A549 (cell line): ENCODE measurements around the gene ECE1. TPM values are rescaled to one million over a fixed set of nuclear protein-coding genes. Genes with fewer than 3 reads are reported as not detected.

ENCODE experiments used
- ATAC-seq, 2 experiments: fragments of 200-7000 bp in 1 of 2; fragments of >200 bp in 1 of 2; cut with Nextera tagmentation in 1 of 2; cut with Tn5 transposase in 1 of 2; 3 replicates each; pipeline versions ENCODE4 v1.8.0 to v1.9.1; 2018 to 2020; ENCODE audit warnings: mild to moderate bottlenecking in 1 of 2, moderate library complexity in 1 of 2
- CTCF ChIA-PET: fragments of 300-600 bp; sonication (Branson Sonifier 250); formaldehyde crosslinking; extraction: SDS; loops from one replicate; lab custom pipeline; 2021; ENCODE audit warnings: antibody characterized with exemption, inconsistent platforms; lab: Yijun Ruan, JAX
- POLR2A ChIA-PET: fragments of 350-600 bp; formaldehyde crosslinking; extraction: SDS; loops from one replicate; lab custom pipeline; 2021; ENCODE audit warnings: antibody characterized with exemption, inconsistent platforms; lab: Yijun Ruan, JAX
- DNase-seq, 2 experiments: peaks; one replicate each; pipeline versions ENCODE4 v3.0.0 to v3.0.0-alpha.2; 2011 to 2016; ENCODE audit warnings: low read depth in 1 of 2, low spot score in 1 of 2
- FAIRE-seq: peaks from 2 replicates; lab custom pipeline; 2011; peaks lifted over from hg19 to GRCh38; lab: Jason Lieb, UNC
- H3K27ac ChIP-seq, 2 experiments: fragments of >200 bp; sonication (Bioruptor Twin); formaldehyde crosslinking; 3 replicates each; pipeline ENCODE4 v1.5.1; 2016 to 2017
- H3K4me1 ChIP-seq: fragments of >200 bp; sonication (Bioruptor Twin); formaldehyde crosslinking; 3 replicates; pipeline ENCODE4 v1.6.1; 2016
- H3K4me2 ChIP-seq: fragments of >200 bp; sonication (Bioruptor Twin); formaldehyde crosslinking; 3 replicates; pipeline ENCODE4 v1.6.1; 2016
- H3K4me3 ChIP-seq: fragments of >200 bp; sonication (Bioruptor Twin); formaldehyde crosslinking; 3 replicates; pipeline ENCODE4 v1.5.1; 2016
- H3K9me3 ChIP-seq: fragments of >200 bp; sonication (Bioruptor Twin); formaldehyde crosslinking; 3 replicates; pipeline ENCODE4 v1.6.1; 2016
- BCL3 ChIP-seq: fragments of >200 bp; sonication (Bioruptor Twin); formaldehyde crosslinking; IDR thresholded peaks from 3 replicates; pipeline ENCODE4 v1.6.1; 2016
- BHLHE40 ChIP-seq: IDR thresholded peaks from 2 replicates; pipeline ENCODE4 v1.6.1; 2012; ENCODE audit warnings: low read depth, low read length, inconsistent platforms
- CEBPB ChIP-seq, 2 experiments: fragments of >200 bp in 1 of 2; sonication (Bioruptor Twin) in 1 of 2; formaldehyde crosslinking in 1 of 2; IDR thresholded peaks; 2 replicates each; pipeline ENCODE4 v1.6.1; 2012 to 2016
- CHD4 ChIP-seq: fragments of 200-600 bp; sonication (generic); IDR thresholded peaks from 2 replicates; pipeline ENCODE4 v1.6.1; 2016; ENCODE audit warnings: antibody characterized with exemption, mild to moderate bottlenecking, borderline replicate concordance
- CTCF ChIP-seq: fragments of >200 bp; sonication (Bioruptor Twin); formaldehyde crosslinking; IDR thresholded peaks from 3 replicates; pipeline ENCODE4 v1.5.1; 2016
- EHF ChIP-seq: fragments of 250-450 bp; sonication (Bioruptor Pico); IDR thresholded peaks from 2 replicates; pipeline ENCODE4 v1.5.0; 2020; ENCODE audit warnings: mild to moderate bottlenecking
- FOSL2 ChIP-seq, 2 experiments: fragments of 450-650 bp in 1 of 2; fragments of >200 bp in 1 of 2; sonication (Bioruptor Twin) in 1 of 2; formaldehyde crosslinking; IDR thresholded peaks; 2 replicates each; pipeline versions ENCODE4 v1.5.0 to v1.6.1; 2016 to 2020; ENCODE audit warnings: mild to moderate bottlenecking in 1 of 2, moderate library complexity in 1 of 2
- FOXS1 ChIP-seq: fragments of 250-450 bp; sonication (Bioruptor Pico); IDR thresholded peaks from 2 replicates; pipeline ENCODE4 v1.5.0; 2020; ENCODE audit warnings: mild to moderate bottlenecking, moderate library complexity
- HES2 ChIP-seq: fragments of >200 bp; sonication (Bioruptor Twin); formaldehyde crosslinking; IDR thresholded peaks from 2 replicates; pipeline ENCODE4 v1.6.1; 2016
- HOXB13 ChIP-seq: fragments of 250-450 bp; sonication (Bioruptor Pico); IDR thresholded peaks from 2 replicates; pipeline ENCODE4 v1.5.0; 2020; ENCODE audit warnings: low read depth, mild to moderate bottlenecking, moderate library complexity
- JUN ChIP-seq, 2 experiments: fragments of >200 bp; sonication (Bioruptor Twin); formaldehyde crosslinking; IDR thresholded peaks; 2 replicates in 1 of 2; 3 replicates in 1 of 2; pipeline ENCODE4 v1.6.1; 2016 to 2017
- JUNB ChIP-seq: fragments of >200 bp; sonication (Bioruptor Twin); formaldehyde crosslinking; IDR thresholded peaks from 2 replicates; pipeline ENCODE4 v1.6.1; 2016
- MAX ChIP-seq: IDR thresholded peaks from 2 replicates; pipeline ENCODE4 v1.6.1; 2012
- NR3C1 ChIP-seq: fragments of >200 bp; sonication (Bioruptor Twin); formaldehyde crosslinking; IDR thresholded peaks from 3 replicates; pipeline ENCODE4 v1.6.1; 2017
- PHF8 ChIP-seq: fragments of 200-600 bp; sonication (generic); IDR thresholded peaks from 2 replicates; pipeline ENCODE4 v1.6.1; 2016; ENCODE audit warnings: low read depth, mild to moderate bottlenecking, antibody characterized with exemption, moderate library complexity, borderline replicate concordance
- RCOR1 ChIP-seq: fragments of 150-350 bp; IDR thresholded peaks from 2 replicates; pipeline ENCODE4 v1.6.1; 2014; ENCODE audit warnings: antibody characterized with exemption, low read length, low read depth
- RFX5 ChIP-seq: fragments of 450-650 bp; IDR thresholded peaks from 2 replicates; pipeline ENCODE4 v1.7.1; 2014; ENCODE audit warnings: antibody characterized with exemption, mild to moderate bottlenecking, moderate library complexity
- RNF2 ChIP-seq: fragments of 200-600 bp; sonication (generic); IDR thresholded peaks from 2 replicates; pipeline ENCODE4 v1.6.1; 2016; ENCODE audit warnings: low read depth, mild to moderate bottlenecking, antibody characterized with exemption, moderate library complexity, borderline replicate concordance
- TP53 ChIP-seq: fragments of 250-450 bp; sonication (Bioruptor Pico); IDR thresholded peaks from 2 replicates; pipeline ENCODE4 v1.5.0; 2021; ENCODE audit warnings: mild to moderate bottlenecking, moderate library complexity
- USF2 ChIP-seq: fragments of 450-650 bp; IDR thresholded peaks from 2 replicates; pipeline ENCODE4 v1.6.1; 2014; ENCODE audit warnings: antibody characterized with exemption
- WGBS: methylation state at CpG from one replicate; pipeline ENCODE4 v1.1.6; 2017; ENCODE audit errors: missing lambda C conversion rate; 5-methylcytosine and 5-hydroxymethylcytosine counted together
- polyA plus RNA-seq, 4 experiments: library from polyadenylated mRNA; depleted of rRNA in 3 of 4; stranded (reverse); fragments of >200 nt; fragmentation: RNase III in 1 of 4; extraction: RNeasy Plus Mini Kit Qiagen cat#74134 plus additional on column Dnase treatment in 1 of 4; gene quantifications; 2 replicates in 3 of 4; 3 replicates in 1 of 4; pipeline ENCODE4 v1.2.3, GENCODE V29; 2011 to 2017

The ECE1 gene
- polyA plus RNA-seq, 2 of the 4 experiments (the other 2 are of a cell fraction), result 45.7 to 86.4 TPM

- WGBS, result 86% methylated on average over 19 of the region's 20 CpGs
- CTCF ChIA-PET, result interaction anchor here (0.6 to 8.4 kb wide), 6 partner anchors 8 to 325 kb away, joined by 3 to 82 read pairs (median 6); no protein-coding TSS in a partner anchor
- no peak for DNase-seq
- Histone ChIP-seq H3K4me3 (no peak overlapping the region), H3K4me1 (peaks cover 15% of the 10 kb centered on the region), H3K4me2 (no peak overlapping the region), H3K9me3 (no peaks in the 10 kb centered on the region), H3K27ac (no peak overlapping the region)
- POLR2A ChIA-PET, result no interaction called here
- FAIRE-seq, result no peak
- TF ChIP-seq BCL3 (no peak), CHD4 (no peak), RCOR1 (no peak), JUNB (no peak), MAX (no peak), CEBPB (IDR thresholded peaks at IDR 0.05) (no peak), FOXS1 (no peak), TP53 (no peak), NR3C1 (no peak), FOSL2 (IDR thresholded peaks at IDR 0.05) (no peak), FOSL2 (CRISPR knock-in tag; IDR thresholded peaks at IDR 0.05) (no peak)
- no peak for ATAC-seq
Observed at GRCh38 chr1:21246905-21247642, 43.2 kb downstream of the ECE1 start.

- H3K4me3 ChIP-seq, result no peak overlapping the region
- FAIRE-seq (no peak), DNase-seq (no peak), ATAC-seq (no peak)
- no peak overlapping the region for H3K27ac ChIP-seq
- CTCF ChIA-PET, result interaction anchor here (1.1 to 8.4 kb wide), 10 partner anchors 10 to 125 kb away, joined by 3 to 82 read pairs (median 6); no protein-coding TSS in a partner anchor
- H3K4me2 ChIP-seq, result no peak overlapping the region
- POLR2A ChIA-PET, result no interaction called here
- H3K9me3 ChIP-seq, result no peaks in the 10 kb centered on the region
- TF ChIP-seq USF2 (no peak), JUN (IDR thresholded peaks at IDR 0.05) (no peak), CEBPB (IDR thresholded peaks at IDR 0.05) (no peak), HOXB13 (CRISPR knock-in tag) (no peak), BHLHE40 (no peak), FOXS1 (no peak), RFX5 (no peak), HES2 (no peak), PHF8 (no peak), RNF2 (no peak)
- 87% methylated on average over 4 of the region's 4 CpGs for WGBS
- H3K4me1 ChIP-seq, result peaks cover 6% of the 10 kb centered on the region; the same call in 1 of the 3 replicates
Observed at GRCh38 chr1:21245688-21246229, 44.5 kb downstream of the ECE1 start.

- no peak for DNase-seq
- POLR2A ChIA-PET, result no interaction called here
- Histone ChIP-seq H3K4me2 (no peak overlapping the region), H3K27ac (no peak overlapping the region), H3K9me3 (no peaks in the 10 kb centered on the region), H3K4me1 (peaks cover 6% of the 10 kb centered on the region; the same call in 1 of the 3 replicates), H3K4me3 (no peak overlapping the region)
- CTCF ChIA-PET, result interaction anchor here (1.1 to 8.4 kb wide), 10 partner anchors 10 to 125 kb away, joined by 3 to 82 read pairs (median 6); no protein-coding TSS in a partner anchor
- 76% methylated on average over 9 of the region's 11 CpGs for WGBS
- FAIRE-seq, result no peak
- peak in 1 of 2 experiments; percentile 70; a peak in 3 of 6 replicates for ATAC-seq
- TF ChIP-seq EHF (no peak), CTCF (peak; percentile 30; the same call in 1 of the 3 replicates)
Observed at GRCh38 chr1:21244986-21245687, 45.1 kb downstream of the ECE1 start.
